IMR-90 (cell line): Measurements from ENCODE around the gene CDH12.
"Not testable (repeated sequence)": the region's sequence is repeated elsewhere in the genome, so short reads cannot be mapped to it uniquely, and the experiment has no call there.

Experiments used
- MAZ ChIP-seq: IDR thresholded peaks from 2 replicates; pipeline ENCODE4 v1.6.1; 2012; ENCODE audit warnings: low read depth, mild to moderate bottlenecking, low read length, improper control_type of control experiment, moderate library complexity, borderline replicate concordance
- RAD21 ChIP-seq: IDR thresholded peaks from 2 replicates; pipeline ENCODE4 v1.6.1; 2012; ENCODE audit warnings: low read length, improper control_type of control experiment
- RFX5 ChIP-seq: IDR thresholded peaks from 2 replicates; pipeline ENCODE4 v1.8.0; 2012; ENCODE audit warnings: low read depth, mild to moderate bottlenecking, low read length, moderate library complexity
- SMC3 ChIP-seq: fragments of 150-350 bp; IDR thresholded peaks from 2 replicates; pipeline ENCODE4 v1.6.1; 2016; ENCODE audit warnings: low read depth, mild to moderate bottlenecking, antibody characterized with exemption, low read length, moderate library complexity
- TF ChIP-seq, protein P1 (sequence below): conservative IDR thresholded peaks from 2 replicates; pipeline ENCODE4 v1.5.1; 2012; ENCODE audit warnings: mild to moderate bottlenecking, low read depth, low read length, improper control_type of control experiment
- TF ChIP-seq, protein P2 (sequence below): fragments of 150-350 bp; IDR thresholded peaks from 2 replicates; pipeline ENCODE4 v1.6.1; 2017; ENCODE audit warnings: mild to moderate bottlenecking, antibody characterized with exemption, low read length, low read depth

DNA sequence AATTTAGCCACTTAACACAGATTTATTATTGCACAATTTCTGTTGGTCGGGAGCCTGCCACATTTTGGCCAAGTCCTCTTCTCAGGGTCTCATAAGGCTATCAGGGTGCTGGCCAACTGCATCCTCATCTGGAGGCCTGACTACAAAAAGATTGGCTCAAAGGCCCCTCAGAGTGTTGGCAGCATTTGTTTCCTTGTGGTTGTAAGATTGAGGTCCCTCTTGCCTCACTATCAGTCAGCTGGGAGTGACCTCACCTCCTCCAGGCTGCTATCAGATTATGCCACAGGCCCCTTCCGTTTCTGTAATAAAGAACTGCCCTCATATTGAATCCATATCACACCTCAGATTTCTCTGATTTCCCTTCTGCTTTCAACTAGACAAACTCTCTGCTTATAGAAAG is 698.4 kb downstream of the CDH12 start:
- TF ChIP-seq, protein P1, sequence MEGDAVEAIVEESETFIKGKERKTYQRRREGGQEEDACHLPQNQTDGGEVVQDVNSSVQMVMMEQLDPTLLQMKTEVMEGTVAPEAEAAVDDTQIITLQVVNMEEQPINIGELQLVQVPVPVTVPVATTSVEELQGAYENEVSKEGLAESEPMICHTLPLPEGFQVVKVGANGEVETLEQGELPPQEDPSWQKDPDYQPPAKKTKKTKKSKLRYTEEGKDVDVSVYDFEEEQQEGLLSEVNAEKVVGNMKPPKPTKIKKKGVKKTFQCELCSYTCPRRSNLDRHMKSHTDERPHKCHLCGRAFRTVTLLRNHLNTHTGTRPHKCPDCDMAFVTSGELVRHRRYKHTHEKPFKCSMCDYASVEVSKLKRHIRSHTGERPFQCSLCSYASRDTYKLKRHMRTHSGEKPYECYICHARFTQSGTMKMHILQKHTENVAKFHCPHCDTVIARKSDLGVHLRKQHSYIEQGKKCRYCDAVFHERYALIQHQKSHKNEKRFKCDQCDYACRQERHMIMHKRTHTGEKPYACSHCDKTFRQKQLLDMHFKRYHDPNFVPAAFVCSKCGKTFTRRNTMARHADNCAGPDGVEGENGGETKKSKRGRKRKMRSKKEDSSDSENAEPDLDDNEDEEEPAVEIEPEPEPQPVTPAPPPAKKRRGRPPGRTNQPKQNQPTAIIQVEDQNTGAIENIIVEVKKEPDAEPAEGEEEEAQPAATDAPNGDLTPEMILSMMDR = not testable (repeated sequence)
- TF ChIP-seq, protein P2, sequence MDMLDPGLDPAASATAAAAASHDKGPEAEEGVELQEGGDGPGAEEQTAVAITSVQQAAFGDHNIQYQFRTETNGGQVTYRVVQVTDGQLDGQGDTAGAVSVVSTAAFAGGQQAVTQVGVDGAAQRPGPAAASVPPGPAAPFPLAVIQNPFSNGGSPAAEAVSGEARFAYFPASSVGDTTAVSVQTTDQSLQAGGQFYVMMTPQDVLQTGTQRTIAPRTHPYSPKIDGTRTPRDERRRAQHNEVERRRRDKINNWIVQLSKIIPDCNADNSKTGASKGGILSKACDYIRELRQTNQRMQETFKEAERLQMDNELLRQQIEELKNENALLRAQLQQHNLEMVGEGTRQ = not testable (repeated sequence)
- not testable (repeated sequence) for TF ChIP-seq SMC3, MAZ, RAD21, RFX5
